HepG2 (cell line): ENCODE measurements around the gene PCSK5. TPM values are rescaled to one million over a fixed set of nuclear protein-coding genes. Genes with fewer than 3 reads are reported as not detected.

ENCODE experiments used
- ATAC-seq: fragments of 200-7000 bp; cut with Tn5 transposase; 3 replicates; pipeline ENCODE4 v1.9.1; 2020; ENCODE audit warnings: mild to moderate bottlenecking, moderate library complexity
- BruUV-seq: library from RNA; stranded (reverse); fragments of 400-500 nt; replicated peaks from 2 replicates; lab custom pipeline; 2021; lab: Mats Ljungman, UMichigan
- CTCF ChIA-PET: fragments of 300-600 bp; formaldehyde crosslinking; extraction: SDS; loops from one replicate; lab custom pipeline; 2021; ENCODE audit warnings: low total read pairs, inconsistent platforms, low intra/inter-chr PET ratio; lab: Yijun Ruan, JAX
- POLR2A ChIA-PET: fragments of 350-600 bp; sonication (Branson Sonifier 250); formaldehyde crosslinking; loops from one replicate; lab custom pipeline; 2020; ENCODE audit warnings: antibody characterized with exemption, inconsistent platforms; lab: Yijun Ruan, JAX
- DNase-seq: peaks from one replicate; pipeline ENCODE4 v3.0.0-alpha.2; 2015; ENCODE audit warnings: low spot score
- FAIRE-seq: peaks from 3 replicates; lab custom pipeline; 2011; peaks lifted over from hg19 to GRCh38; lab: Jason Lieb, UNC
- H2AFZ ChIP-seq: one replicate; pipeline ENCODE4 v1.6.1; 2011; ENCODE audit warnings: low read length, inconsistent platforms
- H3K27ac ChIP-seq: fragments of 300-600 bp; 3 replicates; pipeline ENCODE4 v1.8.0; 2011; ENCODE audit warnings: mixed run types, mild to moderate bottlenecking, mixed read lengths, low read length, inconsistent platforms; ENCODE audit not compliant: insufficient read depth; ENCODE audit errors: extremely low read length
- H3K27me3 ChIP-seq, 2 experiments: fragments of 200-600 bp in 1 of 2; 2 replicates in 1 of 2; 3 replicates in 1 of 2; pipeline versions ENCODE4 v1.6.0 to v1.8.0; 2011; ENCODE audit warnings: low read length in 2 of 2, mild to moderate bottlenecking in 2 of 2, moderate library complexity in 2 of 2, inconsistent platforms in 1 of 2; ENCODE audit not compliant: insufficient read depth in 2 of 2, control insufficient read depth in 1 of 2
- H3K36me3 ChIP-seq, 2 experiments: fragments of 200-600 bp in 1 of 2; replicated peaks in 1 of 2; 2 replicates in 1 of 2; 3 replicates in 1 of 2; pipeline versions ENCODE4 v1.5.1 to v1.8.0; 2011; ENCODE audit warnings: low read length in 2 of 2, inconsistent platforms in 1 of 2; ENCODE audit not compliant: insufficient read depth in 2 of 2, control insufficient read depth in 1 of 2
- H3K4me1 ChIP-seq: 2 replicates; pipeline ENCODE4 v1.5.1; 2012; ENCODE audit warnings: low read length, inconsistent platforms; ENCODE audit not compliant: insufficient read depth
- H3K4me2 ChIP-seq: 2 replicates; pipeline ENCODE4 v1.6.0; 2011; ENCODE audit warnings: low read depth, low read length, inconsistent platforms
- H3K4me3 ChIP-seq, 3 experiments: fragments of 200-600 bp in 1 of 3; sonication (generic), shearing (Covaris generic) in 1 of 3; replicated peaks in 1 of 3; 2 replicates each; pipeline ENCODE4 v1.5.1; 2011 to 2016; ENCODE audit warnings: low read length in 3 of 3, inconsistent platforms in 2 of 3, low read depth in 2 of 3, mild to moderate bottlenecking in 2 of 3, control low read depth in 1 of 3, mixed read lengths in 1 of 3; ENCODE audit not compliant: insufficient read depth in 1 of 3
- H3K79me2 ChIP-seq: one replicate; pipeline ENCODE4 v1.6.1; 2011; ENCODE audit warnings: low read length, inconsistent platforms; ENCODE audit not compliant: insufficient read depth
- H3K9ac ChIP-seq: 2 replicates; pipeline ENCODE4 v1.6.0; 2011; ENCODE audit warnings: mild to moderate bottlenecking, low read depth, low read length, inconsistent platforms; ENCODE audit not compliant: insufficient read depth
- H3K9me3 ChIP-seq: 2 replicates; pipeline ENCODE4 v1.5.1; 2012; ENCODE audit warnings: mild to moderate bottlenecking, low read length
- H4K20me1 ChIP-seq: 2 replicates; pipeline ENCODE4 v1.6.0; 2011; ENCODE audit warnings: inconsistent platforms, mild to moderate bottlenecking, low read length, moderate library complexity; ENCODE audit not compliant: insufficient read depth
- EP300 ChIP-seq, 3 experiments: sonication (generic) in 1 of 3; formaldehyde crosslinking in 1 of 3; IDR thresholded peaks; 2 replicates each; pipeline versions ENCODE4 v1.5.1 to v1.6.1; 2011 to 2020; ENCODE audit warnings: low read depth in 2 of 3, low read length in 2 of 3, borderline replicate concordance in 1 of 3, improper control_type of control experiment in 1 of 3, mild to moderate bottlenecking in 1 of 3, missing genetic modification reagents in 1 of 3, moderate library complexity in 1 of 3
- FOXK2 ChIP-seq: fragments of 450-650 bp; IDR thresholded peaks from 2 replicates; pipeline ENCODE4 v1.6.1; 2016
- GLI4 ChIP-seq: sonication (generic); formaldehyde crosslinking; IDR thresholded peaks from 2 replicates; pipeline ENCODE4 v1.5.1; 2020; ENCODE audit warnings: missing genetic modification reagents, mild to moderate bottlenecking, moderate library complexity, borderline replicate concordance
- HNRNPL ChIP-seq: fragments of 200-400 bp; formaldehyde crosslinking; IDR thresholded peaks from 2 replicates; pipeline ENCODE4 v1.6.1; 2017; ENCODE audit warnings: mild to moderate bottlenecking, low read depth, low read length
- KDM6A ChIP-seq: IDR thresholded peaks from 2 replicates; pipeline ENCODE4 v1.6.1; 2016; ENCODE audit warnings: low read depth
- NFYB ChIP-seq: sonication (generic); formaldehyde crosslinking; IDR thresholded peaks from 2 replicates; pipeline ENCODE4 v1.4.0; 2020; ENCODE audit warnings: missing genetic modification reagents
- NPAS2 ChIP-seq: sonication (generic); formaldehyde crosslinking; IDR thresholded peaks from 2 replicates; pipeline ENCODE4 v1.8.0; 2022; ENCODE audit warnings: mild to moderate bottlenecking, missing genetic modification reagents, borderline replicate concordance
- ZFP37 ChIP-seq: sonication (generic); formaldehyde crosslinking; IDR thresholded peaks from 2 replicates; pipeline ENCODE4 v1.4.0; 2020; ENCODE audit warnings: missing genetic modification reagents, borderline replicate concordance
- ZNF616 ChIP-seq: sonication (generic); formaldehyde crosslinking; IDR thresholded peaks from 2 replicates; pipeline ENCODE4 v1.5.0; 2020; ENCODE audit warnings: low read depth, mild to moderate bottlenecking, missing genetic modification reagents
- ZNF7 ChIP-seq: IDR thresholded peaks from 2 replicates; pipeline ENCODE4 v1.6.1; 2016; ENCODE audit warnings: missing biosample characterization, missing genetic modification reagents
- ZSCAN9 ChIP-seq: IDR thresholded peaks from 2 replicates; pipeline ENCODE4 v1.6.1; 2016; ENCODE audit warnings: borderline replicate concordance
- WGBS: methylation state at CpG from one replicate; pipeline ENCODE4 v1.1.6; 2017; ENCODE audit warnings: low lambda C conversion rate; 5-methylcytosine and 5-hydroxymethylcytosine counted together
- in situ Hi-C: cut with HindIII; loops from 2 replicates; pipeline ENCODE4 v1.10.0; 2017; ENCODE audit warnings: low pct_unique_long_range_greater_than_20kb; ENCODE audit not compliant: extremely low pct_ligation_motif_present
- intact Hi-C: fragments of 100-400 bp; cut with micrococcal nuclease; formaldehyde crosslinking; loops from one replicate; pipeline ENCODE4 v1.10.0; 2022; ENCODE audit not compliant: unreplicated experiment
- polyA plus RNA-seq, 8 experiments: library from polyadenylated mRNA; depleted of rRNA in 3 of 8; stranded (reverse) in 7 of 8; unstranded in 1 of 8; fragments of >200 nt; fragmentation: Illumina TruSeq in 4 of 8; extraction: Trizol in 4 of 8; gene quantifications; 2 replicates each; pipeline versions ENCODE4 v1.2.1 to v1.2.3, GENCODE V29; 2011 to 2016; ENCODE audit warnings: low read depth in 4 of 8, missing spikeins in 1 of 8, mixed read lengths in 1 of 8; ENCODE audit not compliant: insufficient read depth in 1 of 8
- total RNA-seq, 5 experiments: library from RNA; depleted of rRNA; stranded (reverse); fragments of >200 nt; fragmentation: Illumina TruSeq; extraction: Trizol; gene quantifications; 2 replicates each; pipeline ENCODE4 v1.2.3, GENCODE V29; 2016; ENCODE audit warnings: low read depth in 1 of 5
- TF ChIP-seq, protein P1 (sequence below): sonication (generic); formaldehyde crosslinking; IDR thresholded peaks from 2 replicates; pipeline ENCODE4 v1.5.1; 2020; ENCODE audit warnings: mild to moderate bottlenecking, missing genetic modification reagents, moderate library complexity
- TF ChIP-seq, protein P2 (sequence below): sonication (generic); formaldehyde crosslinking; IDR thresholded peaks from 2 replicates; pipeline ENCODE4 v1.8.1; 2022; ENCODE audit warnings: low read depth, mild to moderate bottlenecking, missing genetic modification reagents
- TF ChIP-seq, protein P3 (sequence below): sonication (generic); formaldehyde crosslinking; IDR thresholded peaks from 2 replicates; pipeline ENCODE4 v1.4.0; 2020; ENCODE audit warnings: mild to moderate bottlenecking, missing genetic modification reagents
- TF ChIP-seq, protein P4 (sequence below): sonication (generic); formaldehyde crosslinking; IDR thresholded peaks from 2 replicates; pipeline ENCODE4 v1.8.0; 2022; ENCODE audit warnings: mild to moderate bottlenecking, missing genetic modification reagents, moderate library complexity
- TF ChIP-seq, protein P5 (sequence below): sonication (generic); formaldehyde crosslinking; conservative IDR thresholded peaks from 2 replicates; pipeline ENCODE4 v1.4.0; 2020; ENCODE audit warnings: missing genetic modification reagents

PCSK5 gene
- total and polyA plus RNA-seq, 2 of the 13 experiments (the other 11 are each of a cell fraction or from before 2014, with no cell fraction given), result 0.55 to 0.66 TPM

DNA sequence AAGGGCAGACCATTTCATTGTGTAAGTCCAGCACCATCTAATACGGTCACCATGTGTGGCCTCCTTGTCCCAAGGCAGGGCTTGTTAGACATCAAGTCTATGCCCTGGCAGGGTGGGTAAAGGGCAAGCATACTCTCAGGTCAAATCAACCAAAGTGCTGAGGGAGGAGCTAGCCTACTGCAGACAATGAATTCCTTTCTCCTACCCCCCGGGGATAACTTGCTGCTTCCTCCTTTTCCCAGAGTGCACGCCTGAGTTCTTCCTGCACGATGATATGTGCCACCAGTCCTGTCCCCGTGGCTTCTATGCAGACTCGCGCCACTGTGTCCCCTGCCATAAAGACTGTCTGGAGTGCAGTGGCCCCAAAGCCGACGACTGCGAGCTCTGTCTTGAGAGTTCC, 432.3 kb downstream of the PCSK5 start:
- POLR2A ChIA-PET, result no interaction called here
- intact Hi-C loops (no loop called here), in situ Hi-C loops (no loop called here)
- H3K27ac ChIP-seq, result no peak overlapping the region
- H3K9me3 ChIP-seq, result no peaks in the 10 kb centered on the region
- WGBS, result 46% methylated on average over 8 of the region's 10 CpGs
- CTCF ChIA-PET, result no interaction called here
- no peak overlapping the region for H2AFZ ChIP-seq
- no peaks in the 10 kb centered on the region for H3K36me3 ChIP-seq
- DNase-seq (no peak), FAIRE-seq (no peak), ATAC-seq (no peak)
- no peak overlapping the region for H3K9ac ChIP-seq
- H3K4me2 ChIP-seq, result no peak overlapping the region
- no peaks in the 10 kb centered on the region for H3K27me3 ChIP-seq
- no peak overlapping the region for H3K4me3 ChIP-seq
- no peaks in the 10 kb centered on the region for H4K20me1 ChIP-seq
- no peaks in the 10 kb centered on the region for H3K79me2 ChIP-seq
- TF ChIP-seq ZFP37 (no peak), GLI4 (CRISPR knock-in tag) (no peak), NFYB (no peak), EP300 (IDR thresholded peaks at IDR 0.05; ENCODE audit: low read depth in 2 of 2, low read length in 2 of 2) (no peak), EP300 (CRISPR knock-in tag; IDR thresholded peaks at IDR 0.05; ENCODE audit: borderline replicate concordance) (no peak), HNRNPL (no peak), ZSCAN9 (CRISPR knock-in tag) (no peak), ZNF616 (CRISPR knock-in tag) (no peak), FOXK2 (no peak), KDM6A (no peak), NPAS2 (no peak), ZNF7 (CRISPR knock-in tag) (no peak)
- TF ChIP-seq, protein P1, sequence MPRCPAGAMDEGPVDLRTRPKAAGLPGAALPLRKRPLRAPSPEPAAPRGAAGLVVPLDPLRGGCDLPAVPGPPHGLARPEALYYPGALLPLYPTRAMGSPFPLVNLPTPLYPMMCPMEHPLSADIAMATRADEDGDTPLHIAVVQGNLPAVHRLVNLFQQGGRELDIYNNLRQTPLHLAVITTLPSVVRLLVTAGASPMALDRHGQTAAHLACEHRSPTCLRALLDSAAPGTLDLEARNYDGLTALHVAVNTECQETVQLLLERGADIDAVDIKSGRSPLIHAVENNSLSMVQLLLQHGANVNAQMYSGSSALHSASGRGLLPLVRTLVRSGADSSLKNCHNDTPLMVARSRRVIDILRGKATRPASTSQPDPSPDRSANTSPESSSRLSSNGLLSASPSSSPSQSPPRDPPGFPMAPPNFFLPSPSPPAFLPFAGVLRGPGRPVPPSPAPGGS (CRISPR knock-in tag), result no peak
- TF ChIP-seq, protein P2, sequence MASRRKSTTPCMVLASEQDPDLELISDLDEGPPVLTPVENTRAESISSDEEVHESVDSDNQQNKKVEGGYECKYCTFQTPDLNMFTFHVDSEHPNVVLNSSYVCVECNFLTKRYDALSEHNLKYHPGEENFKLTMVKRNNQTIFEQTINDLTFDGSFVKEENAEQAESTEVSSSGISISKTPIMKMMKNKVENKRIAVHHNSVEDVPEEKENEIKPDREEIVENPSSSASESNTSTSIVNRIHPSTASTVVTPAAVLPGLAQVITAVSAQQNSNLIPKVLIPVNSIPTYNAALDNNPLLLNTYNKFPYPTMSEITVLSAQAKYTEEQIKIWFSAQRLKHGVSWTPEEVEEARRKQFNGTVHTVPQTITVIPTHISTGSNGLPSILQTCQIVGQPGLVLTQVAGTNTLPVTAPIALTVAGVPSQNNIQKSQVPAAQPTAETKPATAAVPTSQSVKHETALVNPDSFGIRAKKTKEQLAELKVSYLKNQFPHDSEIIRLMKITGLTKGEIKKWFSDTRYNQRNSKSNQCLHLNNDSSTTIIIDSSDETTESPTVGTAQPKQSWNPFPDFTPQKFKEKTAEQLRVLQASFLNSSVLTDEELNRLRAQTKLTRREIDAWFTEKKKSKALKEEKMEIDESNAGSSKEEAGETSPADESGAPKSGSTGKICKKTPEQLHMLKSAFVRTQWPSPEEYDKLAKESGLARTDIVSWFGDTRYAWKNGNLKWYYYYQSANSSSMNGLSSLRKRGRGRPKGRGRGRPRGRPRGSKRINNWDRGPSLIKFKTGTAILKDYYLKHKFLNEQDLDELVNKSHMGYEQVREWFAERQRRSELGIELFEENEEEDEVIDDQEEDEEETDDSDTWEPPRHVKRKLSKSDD (CRISPR knock-in tag), result no peak
- TF ChIP-seq, protein P3, sequence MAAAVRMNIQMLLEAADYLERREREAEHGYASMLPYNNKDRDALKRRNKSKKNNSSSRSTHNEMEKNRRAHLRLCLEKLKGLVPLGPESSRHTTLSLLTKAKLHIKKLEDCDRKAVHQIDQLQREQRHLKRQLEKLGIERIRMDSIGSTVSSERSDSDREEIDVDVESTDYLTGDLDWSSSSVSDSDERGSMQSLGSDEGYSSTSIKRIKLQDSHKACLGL, result no peak
- TF ChIP-seq, protein P4, sequence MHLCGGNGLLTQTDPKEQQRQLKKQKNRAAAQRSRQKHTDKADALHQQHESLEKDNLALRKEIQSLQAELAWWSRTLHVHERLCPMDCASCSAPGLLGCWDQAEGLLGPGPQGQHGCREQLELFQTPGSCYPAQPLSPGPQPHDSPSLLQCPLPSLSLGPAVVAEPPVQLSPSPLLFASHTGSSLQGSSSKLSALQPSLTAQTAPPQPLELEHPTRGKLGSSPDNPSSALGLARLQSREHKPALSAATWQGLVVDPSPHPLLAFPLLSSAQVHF, result no peak
- TF ChIP-seq, protein P5, sequence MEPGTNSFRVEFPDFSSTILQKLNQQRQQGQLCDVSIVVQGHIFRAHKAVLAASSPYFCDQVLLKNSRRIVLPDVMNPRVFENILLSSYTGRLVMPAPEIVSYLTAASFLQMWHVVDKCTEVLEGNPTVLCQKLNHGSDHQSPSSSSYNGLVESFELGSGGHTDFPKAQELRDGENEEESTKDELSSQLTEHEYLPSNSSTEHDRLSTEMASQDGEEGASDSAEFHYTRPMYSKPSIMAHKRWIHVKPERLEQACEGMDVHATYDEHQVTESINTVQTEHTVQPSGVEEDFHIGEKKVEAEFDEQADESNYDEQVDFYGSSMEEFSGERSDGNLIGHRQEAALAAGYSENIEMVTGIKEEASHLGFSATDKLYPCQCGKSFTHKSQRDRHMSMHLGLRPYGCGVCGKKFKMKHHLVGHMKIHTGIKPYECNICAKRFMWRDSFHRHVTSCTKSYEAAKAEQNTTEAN (CRISPR knock-in tag), result no peak
- no peaks in the 10 kb centered on the region for H3K4me1 ChIP-seq
- no TSS peak for BruUV-seq
